ENCODE data around the gene ATF3. TPM values are rescaled to one million over a fixed set of nuclear protein-coding genes. Genes with fewer than 3 reads are reported as not detected.

Gene ATF3
- total RNA-seq, 1 experiment from 2014 or later = 114 TPM

DNA sequence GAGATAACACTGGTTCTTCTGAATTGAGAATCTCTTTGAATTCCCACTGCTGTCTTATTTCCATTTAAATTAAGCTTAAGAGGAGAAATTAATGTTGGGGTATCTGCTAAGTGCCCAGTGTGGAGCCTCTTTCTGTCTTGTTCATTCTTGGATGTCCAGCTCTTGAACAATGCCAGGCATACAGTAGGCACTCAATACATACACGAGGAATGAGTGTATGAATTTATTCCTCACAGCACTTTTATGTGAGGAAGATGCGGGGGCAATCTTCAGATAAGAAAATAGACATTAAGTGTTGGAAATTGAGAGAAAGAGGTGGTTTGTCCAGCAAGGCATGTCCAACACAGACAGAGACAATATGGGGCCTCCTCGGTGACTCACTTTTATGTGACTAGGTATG is 11.8 kb upstream of the ATF3 start:
- peaks cover 38% of the 10 kb centered on the region for H3K27me3 Mint-ChIP-seq (ENCODE audit: insufficient read depth, unreplicated experiment)
- H3K4me1 Mint-ChIP-seq (ENCODE audit: insufficient read depth, unreplicated experiment) = peaks cover 29% of the 10 kb centered on the region
- BruUV-seq (replicated peaks) = TSS peak; percentile 96
- no peak for DNase-seq (ENCODE audit: unreplicated experiment)
- ChIA-PET CTCF (interaction anchor here (0.5 to 4.9 kb wide), 34 partner anchors 8 to 526 kb away, joined by 3 to 41 read pairs (median 4); partner anchors contain the start of gene ATF3), POLR2A (interaction anchor here (0.6 to 4.4 kb wide), 35 partner anchors 9 to 1814 kb away, joined by 3 to 216 read pairs (median 5); partner anchors contain the start of genes ATF3, NENF, NSL1 and TATDN3)
- H3K36me3 Mint-ChIP-seq (ENCODE audit: insufficient read depth, unreplicated experiment) = no peaks in the 10 kb centered on the region
- H3K9me3 Mint-ChIP-seq (ENCODE audit: unreplicated experiment) = no peaks in the 10 kb centered on the region
- H3K4me3 Mint-ChIP-seq (ENCODE audit: unreplicated experiment) = peak overlapping the region; percentile 69
- TF ChIP-seq, protein P1, sequence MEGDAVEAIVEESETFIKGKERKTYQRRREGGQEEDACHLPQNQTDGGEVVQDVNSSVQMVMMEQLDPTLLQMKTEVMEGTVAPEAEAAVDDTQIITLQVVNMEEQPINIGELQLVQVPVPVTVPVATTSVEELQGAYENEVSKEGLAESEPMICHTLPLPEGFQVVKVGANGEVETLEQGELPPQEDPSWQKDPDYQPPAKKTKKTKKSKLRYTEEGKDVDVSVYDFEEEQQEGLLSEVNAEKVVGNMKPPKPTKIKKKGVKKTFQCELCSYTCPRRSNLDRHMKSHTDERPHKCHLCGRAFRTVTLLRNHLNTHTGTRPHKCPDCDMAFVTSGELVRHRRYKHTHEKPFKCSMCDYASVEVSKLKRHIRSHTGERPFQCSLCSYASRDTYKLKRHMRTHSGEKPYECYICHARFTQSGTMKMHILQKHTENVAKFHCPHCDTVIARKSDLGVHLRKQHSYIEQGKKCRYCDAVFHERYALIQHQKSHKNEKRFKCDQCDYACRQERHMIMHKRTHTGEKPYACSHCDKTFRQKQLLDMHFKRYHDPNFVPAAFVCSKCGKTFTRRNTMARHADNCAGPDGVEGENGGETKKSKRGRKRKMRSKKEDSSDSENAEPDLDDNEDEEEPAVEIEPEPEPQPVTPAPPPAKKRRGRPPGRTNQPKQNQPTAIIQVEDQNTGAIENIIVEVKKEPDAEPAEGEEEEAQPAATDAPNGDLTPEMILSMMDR (IDR thresholded peaks at IDR 0.05; ENCODE audit: unreplicated experiment) = no peak
- intact Hi-C loops (cut with micrococcal nuclease) = loop anchor here (1.0 to 2.0 kb wide), 5 partner anchors 12 to 119 kb away; partner anchors contain the start of gene ATF3
- H3K27ac Mint-ChIP-seq (ENCODE audit: low read depth, unreplicated experiment) = peak overlapping the region; percentile 100

DNA sequence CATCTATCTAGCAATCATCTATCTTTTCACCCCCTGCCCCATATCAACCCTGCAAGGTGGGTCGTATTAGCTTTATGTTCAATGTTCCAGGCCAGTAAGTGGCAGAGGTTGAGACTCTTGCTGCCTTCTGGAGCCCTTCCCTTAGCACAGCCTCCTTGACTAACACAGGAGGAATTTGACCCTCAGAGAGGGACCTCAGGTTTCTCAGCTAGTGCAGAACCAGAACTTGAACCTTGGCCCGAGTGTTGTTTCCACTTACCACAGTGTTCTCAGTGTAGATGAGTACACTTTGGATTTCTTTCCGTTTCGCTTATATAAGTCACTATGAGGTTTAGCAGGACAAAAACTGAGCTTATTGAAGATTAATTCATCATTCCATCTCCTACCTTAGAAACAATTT is 11.1 kb upstream of the ATF3 start:
- POLR2A ChIA-PET = interaction anchor here (0.7 to 4.4 kb wide), 18 partner anchors 8 to 672 kb away, joined by 3 to 216 read pairs (median 7); partner anchors contain the start of genes ATF3, NSL1 and TATDN3
- intact Hi-C loops (cut with micrococcal nuclease) = loop anchor here (2.0 kb wide), 1 partner anchor 31 kb away; no protein-coding TSS in a partner anchor
- Mint-ChIP-seq H3K4me1 (ENCODE audit: insufficient read depth, unreplicated experiment) (peaks cover 29% of the 10 kb centered on the region), H3K9me3 (ENCODE audit: unreplicated experiment) (no peaks in the 10 kb centered on the region), H3K36me3 (ENCODE audit: insufficient read depth, unreplicated experiment) (no peaks in the 10 kb centered on the region), H3K27ac (ENCODE audit: low read depth, unreplicated experiment) (peak overlapping the region; percentile 100), H3K4me3 (ENCODE audit: unreplicated experiment) (peak overlapping the region; percentile 2), H3K27me3 (ENCODE audit: insufficient read depth, unreplicated experiment) (peaks cover 45% of the 10 kb centered on the region)
- CTCF ChIA-PET = interaction anchor here (0.5 to 4.9 kb wide), 20 partner anchors 9 to 1918 kb away, joined by 3 to 41 read pairs (median 5); partner anchors contain the start of gene ATF3
- no TSS peak for BruUV-seq (replicated peaks)
- no peak for DNase-seq (ENCODE audit: unreplicated experiment)
- TF ChIP-seq, protein P1 (IDR thresholded peaks at IDR 0.05; ENCODE audit: unreplicated experiment) = no peak

DNA sequence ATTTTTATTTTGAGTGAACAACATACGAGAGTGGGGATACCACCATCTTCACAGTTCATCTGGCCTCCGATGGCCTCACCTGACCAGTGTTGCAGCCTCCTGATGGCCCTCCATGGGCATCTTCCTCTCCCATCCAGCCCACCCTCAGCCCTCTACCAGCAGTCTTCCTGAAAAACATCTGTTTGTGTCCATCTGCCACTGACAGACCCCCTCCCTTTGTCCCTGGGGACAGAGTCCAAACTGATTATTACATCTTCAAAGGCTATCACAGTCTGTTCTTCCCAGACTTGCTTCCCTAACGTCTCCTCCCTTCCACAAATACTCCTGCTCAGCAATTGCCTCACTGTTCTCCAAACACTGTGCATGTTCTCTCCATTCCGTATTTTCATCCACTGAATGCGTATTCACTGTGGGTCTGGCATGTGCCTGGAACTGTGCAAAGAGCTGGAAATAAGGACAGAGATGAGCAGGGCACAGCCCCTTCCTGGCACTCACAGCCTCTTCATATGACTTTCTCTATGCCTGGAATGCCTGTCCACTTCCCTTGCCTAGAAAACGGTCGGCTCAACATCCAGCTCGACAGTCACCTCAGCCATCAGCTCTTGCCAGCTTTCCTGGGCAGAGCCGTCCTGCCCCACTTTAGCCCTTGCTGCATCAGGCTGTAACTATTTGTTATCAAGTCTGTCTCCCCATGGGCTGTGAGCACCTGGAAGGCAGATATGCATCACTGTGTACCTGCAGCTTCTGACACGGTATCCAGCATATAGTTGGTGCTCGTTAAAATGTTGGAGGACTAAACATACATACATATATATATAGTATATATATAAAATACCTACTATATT is 8.3 kb upstream of the ATF3 start:
- DNase-seq (ENCODE audit: unreplicated experiment) = no peak
- BruUV-seq (replicated peaks) = no TSS peak
- ChIA-PET POLR2A (interaction anchor here (0.6 to 4.3 kb wide), 5 partner anchors 7 to 192 kb away, joined by 3 to 216 read pairs (median 3); partner anchors contain the start of genes ATF3, NSL1 and TATDN3), CTCF (interaction anchor here (0.7 to 4.9 kb wide), 4 partner anchors 34 to 144 kb away, joined by 3 to 29 read pairs (median 4); no protein-coding TSS in a partner anchor)
- intact Hi-C loops (cut with micrococcal nuclease) = loop anchor here (10.0 kb wide), 1 partner anchor 565 kb away; the partner anchor contains the start of genes DTL and INTS7
- Mint-ChIP-seq H3K27me3 (ENCODE audit: insufficient read depth, unreplicated experiment) (peaks cover 73% of the 10 kb centered on the region), H3K4me3 (ENCODE audit: unreplicated experiment) (no peak overlapping the region), H3K27ac (ENCODE audit: low read depth, unreplicated experiment) (no peak overlapping the region), H3K9me3 (ENCODE audit: unreplicated experiment) (no peaks in the 10 kb centered on the region), H3K36me3 (ENCODE audit: insufficient read depth, unreplicated experiment) (no peaks in the 10 kb centered on the region), H3K4me1 (ENCODE audit: insufficient read depth, unreplicated experiment) (peaks cover 30% of the 10 kb centered on the region)
- TF ChIP-seq, protein P1 (IDR thresholded peaks at IDR 0.05; ENCODE audit: unreplicated experiment) = no peak

DNA sequence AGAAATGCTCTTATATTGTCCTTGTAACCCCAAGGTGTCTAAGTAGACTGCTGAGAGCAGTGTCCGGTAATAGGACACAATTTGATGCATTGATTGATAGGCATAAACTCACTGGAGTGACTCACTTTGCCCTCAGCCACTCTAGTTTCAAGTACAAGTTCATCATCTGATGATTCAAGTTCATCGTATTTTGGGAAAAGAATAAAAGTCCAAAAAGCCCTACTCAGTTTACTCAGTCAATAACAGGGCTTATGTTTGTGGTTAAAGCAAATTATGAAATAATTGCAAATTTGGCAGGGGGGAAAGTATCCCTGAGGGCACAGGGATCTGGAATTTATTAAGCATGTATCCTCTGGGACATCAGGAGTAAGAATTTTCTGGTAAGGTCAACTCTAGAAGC is 7.6 kb upstream of the ATF3 start:
- Mint-ChIP-seq H3K36me3 (ENCODE audit: insufficient read depth, unreplicated experiment) (no peaks in the 10 kb centered on the region), H3K27me3 (ENCODE audit: insufficient read depth, unreplicated experiment) (peaks cover 79% of the 10 kb centered on the region), H3K27ac (ENCODE audit: low read depth, unreplicated experiment) (no peak overlapping the region), H3K4me1 (ENCODE audit: insufficient read depth, unreplicated experiment) (peaks cover 29% of the 10 kb centered on the region), H3K9me3 (ENCODE audit: unreplicated experiment) (no peaks in the 10 kb centered on the region), H3K4me3 (ENCODE audit: unreplicated experiment) (no peak overlapping the region)
- POLR2A ChIA-PET = interaction anchor here (1.1 kb wide), 1 partner anchor 34 kb away, joined by 7 read pairs; no protein-coding TSS in a partner anchor
- BruUV-seq (replicated peaks) = no TSS peak
- intact Hi-C loops (cut with micrococcal nuclease) = loop anchor here (10.0 kb wide), 1 partner anchor 566 kb away; the partner anchor contains the start of genes DTL and INTS7
- peak; percentile 60 for DNase-seq (ENCODE audit: unreplicated experiment)
- CTCF ChIA-PET = interaction anchor here (1.4 to 4.9 kb wide), 3 partner anchors 124 to 144 kb away, joined by 6 to 29 read pairs (median 13); no protein-coding TSS in a partner anchor
- TF ChIP-seq, protein P1 (IDR thresholded peaks at IDR 0.05; ENCODE audit: unreplicated experiment) = no peak

All from MCF 10A (cell line).